HG03103 (cell line): Measurements from ENCODE around the gene CTNND2.

Source experiments
- ATAC-seq: cut with Tn5 transposase; IDR thresholded peaks from one replicate; pipeline ENCODE4 v1.9.1; 2021; ENCODE audit warnings: low read depth; ENCODE audit not compliant: unreplicated experiment

Gene CTNND2

GRCh38 chr5:11608530-11608929 lies 295.7 kb downstream of the CTNND2 start:
- ATAC-seq: no peak

DNA sequence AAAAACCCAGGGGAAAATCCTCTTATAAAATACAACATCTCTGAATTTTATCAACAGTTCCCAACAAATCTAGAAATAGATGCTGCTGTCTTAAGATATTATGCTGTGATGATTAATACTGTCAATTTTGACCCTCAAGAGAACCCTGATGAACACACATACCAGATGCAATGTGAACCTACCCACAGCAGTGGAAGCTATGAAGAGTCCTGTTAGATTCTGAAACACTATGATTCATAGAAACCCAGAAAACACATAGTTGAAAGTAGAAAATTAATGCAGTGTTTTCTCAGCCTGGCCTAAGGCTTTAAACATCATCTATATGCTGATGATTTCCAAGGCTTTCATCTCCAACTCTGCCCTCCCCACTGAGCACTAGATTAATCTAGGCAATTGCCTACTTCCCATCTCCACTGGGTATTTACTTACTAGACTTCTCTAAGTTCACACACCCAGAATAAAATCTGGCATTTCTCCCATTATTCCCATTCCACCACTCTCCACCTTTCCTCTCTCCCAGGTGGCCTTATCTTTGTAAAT lies 296.2 kb downstream of the CTNND2 start:
- ATAC-seq: no peak

DNA sequence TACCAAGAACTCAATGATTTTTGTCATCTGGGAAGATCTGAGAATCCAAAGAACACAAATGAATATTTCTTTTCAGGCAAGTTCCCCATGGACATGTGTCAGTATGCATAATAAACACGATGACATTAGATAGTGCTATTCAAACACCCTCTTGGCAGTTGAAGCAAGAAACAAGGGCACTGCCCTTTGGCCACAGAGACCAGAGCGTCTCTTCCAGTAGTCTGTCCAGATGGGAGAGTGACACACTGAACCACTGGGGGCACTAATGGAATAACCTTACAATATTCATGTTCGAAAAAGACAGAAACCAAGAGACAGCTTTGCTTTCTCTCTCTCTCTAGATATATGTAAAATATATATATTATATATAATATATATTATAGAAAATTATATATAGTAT lies 301.9 kb downstream of the CTNND2 start:
- ATAC-seq: no peak

GRCh38 chr5:11599499-11599898 lies 304.7 kb downstream of the CTNND2 start:
- ATAC-seq: no peak

GRCh38 chr5:11596657-11597071 lies 307.6 kb downstream of the CTNND2 start:
- no peak for ATAC-seq

GRCh38 chr5:11596185-11596584 lies 308.1 kb downstream of the CTNND2 start:
- ATAC-seq: no peak

GRCh38 chr5:11595045-11595444 lies 309.2 kb downstream of the CTNND2 start:
- no peak for ATAC-seq

DNA sequence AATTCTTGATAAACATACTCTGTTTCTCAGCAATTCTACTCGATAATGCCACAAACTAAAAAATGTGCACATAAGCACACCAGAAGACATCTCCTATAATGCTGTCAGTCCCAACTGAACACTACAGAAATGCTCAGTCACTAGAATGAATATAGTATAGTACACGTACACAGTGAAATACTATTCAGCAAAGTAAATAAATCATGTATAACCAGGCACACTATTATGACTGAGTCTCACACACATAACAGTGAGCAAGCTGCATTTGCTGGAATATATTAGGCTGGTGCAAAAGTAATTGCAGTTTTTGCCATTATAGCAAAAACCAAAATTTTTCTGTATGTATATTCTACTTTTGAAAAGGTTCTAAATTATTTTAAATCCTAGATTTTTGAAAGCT lies 310.2 kb downstream of the CTNND2 start:
- no peak for ATAC-seq

GRCh38 chr5:11590475-11590874 lies 313.8 kb downstream of the CTNND2 start:
- ATAC-seq: no peak

DNA sequence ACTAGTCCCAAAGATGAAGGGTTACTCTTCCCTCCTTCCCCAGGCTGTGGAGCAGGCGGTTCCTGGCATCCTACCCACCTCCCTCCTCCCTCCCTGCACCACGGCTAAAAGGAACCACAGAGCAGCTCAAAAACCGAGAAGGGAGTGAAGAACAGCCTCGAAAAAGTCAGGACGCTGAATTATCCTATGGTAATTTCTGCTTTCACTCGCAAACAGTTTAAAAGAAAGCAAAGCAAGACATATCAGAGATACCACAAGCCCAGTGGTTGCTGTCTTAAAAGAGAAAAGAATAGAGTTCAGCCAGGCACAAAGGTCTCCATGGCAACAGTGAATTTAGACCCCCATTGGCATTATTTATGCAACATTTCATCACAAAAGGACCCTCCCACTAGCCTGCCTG lies 315.4 kb downstream of the CTNND2 start:
- ATAC-seq: no peak

DNA sequence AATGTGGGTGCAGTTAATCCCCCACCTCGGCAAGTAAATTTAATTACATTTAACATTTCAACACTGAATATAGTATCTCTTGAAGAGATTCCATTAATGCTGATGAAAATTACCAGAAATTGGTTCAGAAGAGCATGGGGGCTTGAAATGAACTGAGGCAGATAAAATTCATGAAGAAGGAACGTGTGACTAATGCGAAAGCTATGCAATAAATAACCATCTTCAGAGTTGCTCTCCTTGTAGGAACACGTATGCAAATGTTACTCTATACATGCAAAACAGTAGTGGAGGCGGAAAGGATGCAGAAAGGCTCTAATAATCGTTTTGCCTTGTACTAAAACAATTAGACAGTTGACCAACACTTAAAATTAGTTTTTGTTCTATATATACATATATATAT lies 320.2 kb downstream of the CTNND2 start:
- no peak for ATAC-seq

- no peak for ATAC-seq
Measured at GRCh38 chr5:11579351-11579750, 324.9 kb downstream of the CTNND2 start.

DNA sequence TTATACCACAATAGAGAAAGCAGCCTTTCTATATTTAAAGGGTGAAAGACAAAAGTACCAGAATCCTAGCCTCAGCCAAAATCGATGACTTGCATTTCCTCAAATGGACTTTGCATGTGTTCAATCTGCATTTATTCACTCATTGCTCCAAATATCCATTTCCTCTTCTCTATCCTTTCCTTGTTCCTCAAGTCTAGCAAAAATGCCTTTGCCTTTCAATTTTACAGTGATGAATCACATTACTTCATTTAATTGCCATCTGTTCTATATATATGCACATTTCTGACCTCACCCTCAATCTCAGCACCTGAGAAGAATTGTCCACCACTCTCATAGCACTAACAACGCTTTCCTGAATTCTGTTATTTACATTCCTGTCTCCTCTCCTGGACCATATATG lies 329.5 kb downstream of the CTNND2 start:
- ATAC-seq: no peak

GRCh38 chr5:11573140-11573992 lies 330.9 kb downstream of the CTNND2 start:
- no peak for ATAC-seq

DNA sequence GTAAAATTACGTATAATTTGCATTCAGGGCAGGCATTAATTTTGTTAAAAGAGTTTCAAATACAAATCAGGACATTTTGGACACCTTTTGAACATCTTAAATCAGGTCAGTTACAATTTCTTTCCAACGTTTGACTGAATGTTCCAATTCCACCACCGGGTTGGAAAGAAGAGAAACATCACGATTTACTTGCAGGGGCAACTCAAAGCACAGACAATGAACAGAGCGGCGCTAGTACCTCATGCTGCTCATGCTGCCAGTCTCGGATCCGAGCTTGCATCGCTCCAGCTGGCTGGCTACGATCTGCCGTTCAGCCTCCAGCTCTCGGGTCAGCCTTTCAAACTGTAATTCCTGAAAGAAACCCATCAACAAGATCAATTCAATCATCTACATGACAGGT lies 339.5 kb downstream of the CTNND2 start:
- ATAC-seq: no peak

DNA sequence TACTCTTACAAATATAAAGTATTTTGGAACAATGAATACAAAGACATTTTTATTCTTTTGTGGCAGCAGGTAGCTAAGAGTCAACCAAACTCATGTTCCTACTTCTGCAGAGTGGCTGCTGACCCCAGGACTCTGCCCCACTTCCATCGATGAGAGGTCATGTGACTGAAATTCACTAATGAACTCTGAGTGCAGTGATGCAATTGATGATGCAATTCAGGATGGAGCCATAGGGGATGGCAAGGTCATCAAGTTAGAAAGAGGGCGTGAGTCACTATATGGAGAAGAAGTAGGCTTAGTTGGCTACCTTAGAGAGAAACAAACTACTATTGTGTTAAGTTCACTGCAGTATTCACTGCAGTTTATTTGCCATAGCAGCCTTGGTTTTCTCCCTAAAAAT lies 340.4 kb downstream of the CTNND2 start:
- ATAC-seq: no peak

GRCh38 chr5:11560915-11561697 lies 343.1 kb downstream of the CTNND2 start:
- ATAC-seq: no peak

GRCh38 chr5:11557063-11557462 lies 347.2 kb downstream of the CTNND2 start:
- ATAC-seq: no peak

DNA sequence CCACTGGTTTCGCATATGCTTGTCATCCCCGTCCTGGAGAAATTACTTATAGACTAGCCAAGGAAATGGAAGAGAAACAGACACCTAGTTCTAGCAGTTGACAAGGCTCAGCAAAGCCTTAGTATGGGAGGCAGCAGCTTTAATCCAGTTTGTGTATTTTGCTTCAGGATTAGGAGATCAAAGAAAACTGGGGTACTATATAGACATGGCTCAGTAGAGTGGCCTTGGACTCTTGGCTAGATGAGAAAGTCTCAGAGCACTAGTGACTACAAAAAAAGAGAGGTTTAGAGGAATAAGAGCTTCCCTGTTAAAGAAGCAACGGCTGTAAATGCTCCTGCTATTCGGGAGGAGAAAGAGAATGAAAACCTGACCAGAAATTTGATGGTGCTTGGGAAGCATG lies 349.1 kb downstream of the CTNND2 start:
- ATAC-seq: no peak

GRCh38 chr5:11547730-11548129 lies 356.5 kb downstream of the CTNND2 start:
- ATAC-seq: no peak

GRCh38 chr5:11547140-11547539 lies 357.1 kb downstream of the CTNND2 start:
- no peak for ATAC-seq

- ATAC-seq: no peak
Measured at GRCh38 chr5:11540112-11540511, 364.1 kb downstream of the CTNND2 start.
